ENCODE results near the gene PPP1R1C. TPM values are rescaled to one million over a fixed set of nuclear protein-coding genes. Genes with fewer than 3 reads are reported as not detected.

PPP1R1C gene
- total and polyA plus RNA-seq, 2 of the 13 experiments (the other 11 are each of a cell fraction or from before 2014, with no cell fraction given), result 1.5 to 3.5 TPM

GRCh38 chr2:182144041-182144775 is 158.6 kb downstream of the PPP1R1C start:
- ChIA-PET POLR2A (no interaction called here), CTCF (ENCODE audit: low intra/inter-chr PET ratio, low total read pairs) (no interaction called here)
- H3K9ac ChIP-seq (ENCODE audit: insufficient read depth, low read depth, low read length), result no peak overlapping the region
- no peak overlapping the region for H2AFZ ChIP-seq (ENCODE audit: low read length)
- H3K36me3 ChIP-seq (replicated peaks in 1 of 2; ENCODE audit: control insufficient read depth in 1 of 2, insufficient read depth in 2 of 2, low read length in 2 of 2), result no peaks in the 10 kb centered on the region
- ATAC-seq (no peak), DNase-seq (ENCODE audit: low spot score) (no peak), FAIRE-seq (no peak)
- no peak for TF ChIP-seq ZNF761 (CRISPR knock-in tag; conservative IDR thresholded peaks at IDR 0.05)
- no peak for TF ChIP-seq ZNF572 (CRISPR knock-in tag; IDR thresholded peaks at IDR 0.05)
- no peak for TF ChIP-seq NR2F6 (IDR thresholded peaks at IDR 0.05)
- no peak for TF ChIP-seq NR2F6 (CRISPR knock-in tag; IDR thresholded peaks at IDR 0.05)
- TF ChIP-seq HDAC1 (CRISPR knock-in tag; IDR thresholded peaks at IDR 0.05), result no peak
- H3K27me3 ChIP-seq (ENCODE audit: control insufficient read depth in 1 of 2, insufficient read depth in 2 of 2, low read length in 2 of 2), result no peaks in the 10 kb centered on the region
- H3K9me3 ChIP-seq (ENCODE audit: low read length), result no peaks in the 10 kb centered on the region
- in situ Hi-C loops (cut with HindIII; ENCODE audit: extremely low pct_ligation_motif_present, low pct_unique_long_range_greater_than_20kb) (no loop called here), intact Hi-C loops (cut with micrococcal nuclease; ENCODE audit: unreplicated experiment) (no loop called here)
- H3K4me2 ChIP-seq (ENCODE audit: low read depth, low read length), result no peak overlapping the region
- no peak overlapping the region for H3K27ac ChIP-seq (ENCODE audit: extremely low read length, insufficient read depth, low read length)
- no peak overlapping the region for H3K4me3 ChIP-seq (replicated peaks in 1 of 3; ENCODE audit: insufficient read depth in 1 of 3, low read depth in 2 of 3, low read length in 3 of 3)
- 13% methylated on average over 7 of the region's 7 CpGs for WGBS (ENCODE audit: low lambda C conversion rate)
- BruUV-seq (replicated peaks), result no TSS peak
- no peaks in the 10 kb centered on the region for H3K79me2 ChIP-seq (ENCODE audit: insufficient read depth, low read length)
- H4K20me1 ChIP-seq (ENCODE audit: insufficient read depth, low read length), result no peaks in the 10 kb centered on the region
- no peaks in the 10 kb centered on the region for H3K4me1 ChIP-seq (ENCODE audit: insufficient read depth, low read length)

GRCh38 chr2:182144776-182145165 is 159.1 kb downstream of the PPP1R1C start:
- no peaks in the 10 kb centered on the region for H4K20me1 ChIP-seq (ENCODE audit: insufficient read depth, low read length)
- no peak overlapping the region for H2AFZ ChIP-seq (ENCODE audit: low read length)
- no peaks in the 10 kb centered on the region for H3K27me3 ChIP-seq (ENCODE audit: control insufficient read depth in 1 of 2, insufficient read depth in 2 of 2, low read length in 2 of 2)
- WGBS (ENCODE audit: low lambda C conversion rate), result 13% methylated on average over 1 of the region's 1 CpG
- no peak overlapping the region for H3K4me2 ChIP-seq (ENCODE audit: low read depth, low read length)
- peak; percentile 64 for ATAC-seq
- ChIA-PET CTCF (ENCODE audit: low intra/inter-chr PET ratio, low total read pairs) (no interaction called here), POLR2A (no interaction called here)
- H3K9me3 ChIP-seq (ENCODE audit: low read length), result no peaks in the 10 kb centered on the region
- in situ Hi-C loops (cut with HindIII; ENCODE audit: extremely low pct_ligation_motif_present, low pct_unique_long_range_greater_than_20kb) (no loop called here), intact Hi-C loops (cut with micrococcal nuclease; ENCODE audit: unreplicated experiment) (no loop called here)
- no peaks in the 10 kb centered on the region for H3K79me2 ChIP-seq (ENCODE audit: insufficient read depth, low read length)
- no peak overlapping the region for H3K4me3 ChIP-seq (replicated peaks in 1 of 3; ENCODE audit: insufficient read depth in 1 of 3, low read depth in 2 of 3, low read length in 3 of 3)
- no peak for DNase-seq (ENCODE audit: low spot score)
- no peak for FAIRE-seq
- no peak overlapping the region for H3K27ac ChIP-seq (ENCODE audit: extremely low read length, insufficient read depth, low read length)
- H3K9ac ChIP-seq (ENCODE audit: insufficient read depth, low read depth, low read length), result no peak overlapping the region
- BruUV-seq (replicated peaks), result no TSS peak
- H3K4me1 ChIP-seq (ENCODE audit: insufficient read depth, low read length), result no peaks in the 10 kb centered on the region
- H3K36me3 ChIP-seq (replicated peaks in 1 of 2; ENCODE audit: control insufficient read depth in 1 of 2, insufficient read depth in 2 of 2, low read length in 2 of 2), result no peaks in the 10 kb centered on the region
- TF ChIP-seq PRDM10 (CRISPR knock-in tag; IDR thresholded peaks at IDR 0.05; ENCODE audit: low read depth) (no peak), DNMT3B (CRISPR knock-in tag; conservative IDR thresholded peaks at IDR 0.05) (no peak), ZNF446 (CRISPR knock-in tag; IDR thresholded peaks at IDR 0.05) (no peak), IRX3 (CRISPR knock-in tag; IDR thresholded peaks at IDR 0.05; ENCODE audit: borderline replicate concordance, low read depth) (no peak)
